Thyroid gland (tissue), 4 donors: ENCODE data around the gene MIDN. TPM values are rescaled to one million over a fixed set of nuclear protein-coding genes. Genes with fewer than 3 reads are reported as not detected.

Source experiments
- DNase-seq, 2 donors: peaks; one replicate each; pipeline ENCODE4 v3.0.0-alpha.2; 2019
- H3K27ac ChIP-seq, 3 donors: fragments of 200-600 bp; sonication (generic); 1 replicate in 2 of 3; 2 replicates in 1 of 3; pipeline ENCODE4 v1.5.1; 2016 to 2019; ENCODE audit warnings: mild to moderate bottlenecking in 1 of 3, moderate library complexity in 1 of 3
- H3K27me3 ChIP-seq: fragments of 200-600 bp; sonication (generic); one replicate; pipeline ENCODE4 v1.5.1; 2019
- H3K36me3 ChIP-seq, 2 donors: fragments of 200-600 bp; sonication (generic); one replicate each; pipeline ENCODE4 v1.5.1; 2016 to 2019
- H3K4me1 ChIP-seq, 2 donors: fragments of 200-600 bp; sonication (generic); one replicate each; pipeline ENCODE4 v1.5.1; 2017 to 2019
- H3K4me3 ChIP-seq, 3 donors: fragments of 200-600 bp; sonication (generic); replicated peaks in 1 of 3; 1 replicate in 2 of 3; 2 replicates in 1 of 3; pipeline ENCODE4 v1.5.1; 2016; ENCODE audit warnings: mild to moderate bottlenecking in 1 of 3
- H3K9me3 ChIP-seq: fragments of 200-600 bp; sonication (generic); one replicate; pipeline ENCODE4 v1.5.1; 2017
- CTCF ChIP-seq, 6 experiments: fragments of 200-600 bp in 3 of 6; fragments of 450-650 bp in 3 of 6; sonication (generic) in 3 of 6; IDR thresholded peaks; one replicate each; pipeline ENCODE4 v1.5.1; 2016 to 2019; ENCODE audit warnings: antibody characterized with exemption in 6 of 6, mild to moderate bottlenecking in 2 of 6, inconsistent platforms in 1 of 6, moderate library complexity in 1 of 6
- POLR2A ChIP-seq, 2 donors: fragments of 450-650 bp; IDR thresholded peaks; one replicate each; pipeline ENCODE4 v1.6.1; 2017; ENCODE audit warnings: antibody characterized with exemption in 2 of 2, mild to moderate bottlenecking in 2 of 2, moderate library complexity in 1 of 2
- WGBS, 2 donors: methylation state at CpG; one replicate each; pipeline ENCODE4 v1.1.5; 2017; 5-methylcytosine and 5-hydroxymethylcytosine counted together
- intact Hi-C: fragments of 100-400 bp; cut with DNase I; formaldehyde crosslinking; loops from one replicate; pipeline ENCODE4 v1.15.1; 2023
- total RNA-seq, 4 donors: library from RNA; depleted of rRNA; stranded (reverse); fragments of >200 nt; gene quantifications; one replicate each; pipeline ENCODE4 v1.2.3, GENCODE V29; 2016

Gene MIDN
- total RNA-seq, 4 donors from 2014 or later: 16.2 to 89.2 (median 17.9) TPM

- H3K36me3 ChIP-seq: peaks cover 7 to 9% of the 10 kb centered on the region in 2 donors
- no peaks in the 10 kb centered on the region for H3K9me3 ChIP-seq
- no peaks in the 10 kb centered on the region for H3K27me3 ChIP-seq
- intact Hi-C loops: loop anchor here (10.0 kb wide), 1 partner anchor 244 kb away; the partner anchor contains the start of gene PLK5
- DNase-seq: no peak
- 90 to 95% methylated on average over 17 to 30 of the region's 53 CpGs for WGBS, 2 donors
- no peak overlapping the region for H3K27ac ChIP-seq
- no peak overlapping the region for H3K4me3 ChIP-seq
- peaks cover 9 to 11% of the 10 kb centered on the region in 2 donors for H3K4me1 ChIP-seq
- TF ChIP-seq CTCF (IDR thresholded peaks at IDR 0.05) (no peak), POLR2A (IDR thresholded peaks at IDR 0.05) (no peak)
Measured at GRCh38 chr19:1280636-1281568, 32.5 kb downstream of the MIDN start.

GRCh38 chr19:1281569-1282287, 33.3 kb downstream of the MIDN start:
- Histone ChIP-seq H3K27ac (no peak overlapping the region), H3K9me3 (no peaks in the 10 kb centered on the region), H3K4me1 (peaks cover under 1 to 3% of the 10 kb centered on the region in 2 donors), H3K36me3 (peaks cover 7 to 9% of the 10 kb centered on the region in 2 donors), H3K27me3 (no peaks in the 10 kb centered on the region), H3K4me3 (no peak overlapping the region)
- TF ChIP-seq POLR2A (IDR thresholded peaks at IDR 0.05) (no peak), CTCF (IDR thresholded peaks at IDR 0.05) (no peak)
- no peak for DNase-seq
- 41 to 62% methylated on average over 10 to 12 of the region's 15 CpGs for WGBS, 2 donors
- intact Hi-C loops: loop anchor here (10.0 kb wide), 1 partner anchor 243 kb away; the partner anchor contains the start of gene PLK5

GRCh38 chr19:1282588-1283206, 34.3 kb downstream of the MIDN start:
- H3K4me1 ChIP-seq: no peaks in the 10 kb centered on the region
- H3K9me3 ChIP-seq: no peaks in the 10 kb centered on the region
- intact Hi-C loops: loop anchor here (10.0 kb wide), 1 partner anchor 242 kb away; the partner anchor contains the start of gene PLK5
- H3K27me3 ChIP-seq: no peaks in the 10 kb centered on the region
- H3K36me3 ChIP-seq: peaks cover 7 to 9% of the 10 kb centered on the region in 2 donors
- no peak for DNase-seq
- H3K4me3 ChIP-seq: no peak overlapping the region
- TF ChIP-seq CTCF (IDR thresholded peaks at IDR 0.05) (no peak), POLR2A (IDR thresholded peaks at IDR 0.05) (no peak)
- 84% methylated on average over 18 of the region's 18 CpGs for WGBS, 2 donors
- no peak overlapping the region for H3K27ac ChIP-seq

- Histone ChIP-seq H3K4me3 (no peak overlapping the region), H3K9me3 (no peaks in the 10 kb centered on the region), H3K27ac (no peak overlapping the region), H3K27me3 (no peaks in the 10 kb centered on the region), H3K4me1 (no peaks in the 10 kb centered on the region), H3K36me3 (peaks cover 7 to 9% of the 10 kb centered on the region in 2 donors)
- 84 to 85% methylated on average over 22 to 24 of the region's 29 CpGs for WGBS, 2 donors
- no peak for DNase-seq
- TF ChIP-seq POLR2A (IDR thresholded peaks at IDR 0.05) (no peak), CTCF (IDR thresholded peaks at IDR 0.05) (no peak)
- intact Hi-C loops: loop anchor here (10.0 kb wide), 1 partner anchor 241 kb away; the partner anchor contains the start of gene PLK5
Measured at GRCh38 chr19:1283207-1283916, 35.0 kb downstream of the MIDN start.
